Progenitor cell of endocrine pancreas (in vitro differentiated cells): ENCODE measurements around the gene RWDD1. TPM values are rescaled to one million over a fixed set of nuclear protein-coding genes. Genes with fewer than 3 reads are reported as not detected.
A peak's percentile ranks its signal among the peaks of the same experiment; 100 is the strongest.

Source experiments
- DNase-seq: peaks from one replicate; pipeline ENCODE4 v3.0.0; 2021; ENCODE audit warnings: low spot score; ENCODE audit not compliant: unreplicated experiment
- H3K27ac Mint-ChIP-seq: 2 replicates; pipeline ENCODE4 v1.8.0; 2021; ENCODE audit warnings: mild to moderate bottlenecking, moderate library complexity, mixed read lengths
- H3K27me3 Mint-ChIP-seq: 2 replicates; pipeline ENCODE4 v1.8.0; 2021; ENCODE audit warnings: mixed read lengths
- H3K36me3 Mint-ChIP-seq: 2 replicates; pipeline ENCODE4 v1.8.0; 2022; ENCODE audit warnings: mixed read lengths; ENCODE audit not compliant: insufficient read depth
- H3K4me1 Mint-ChIP-seq: 2 replicates; pipeline ENCODE4 v1.8.0; 2021; ENCODE audit warnings: low read depth, mixed read lengths
- H3K4me3 Mint-ChIP-seq: 2 replicates; pipeline ENCODE4 v1.8.0; 2021; ENCODE audit warnings: low read depth, mild to moderate bottlenecking, moderate library complexity, mixed read lengths
- H3K9me3 Mint-ChIP-seq: 2 replicates; pipeline ENCODE4 v1.8.0; 2021; ENCODE audit warnings: low read depth, mixed read lengths
- CTCF ChIP-seq: fragments of 200-600 bp; sonication (generic); IDR thresholded peaks from one replicate; pipeline ENCODE4 v1.5.0; 2021; ENCODE audit warnings: antibody characterized with exemption, mild to moderate bottlenecking; ENCODE audit not compliant: unreplicated experiment
- long read RNA-seq: library from polyadenylated mRNA; unstranded; transcript quantifications from one replicate; pipeline ENCODE4 v2.0.0, GENCODE V29; 2020
- total RNA-seq: library from RNA; stranded (reverse); gene quantifications from 2 replicates; pipeline ENCODE4 v1.2.1, GENCODE V29; 2021

RWDD1 gene
- total RNA-seq, result 35.8 and 36.2 TPM in 2 replicates
- long read RNA-seq, full-length matches to known transcripts, result 7 of 20 reads
- long read RNA-seq, partial matches to known transcripts, result 9 of 20 reads
- long read RNA-seq, other reads (novel, unspliced or antisense), result 4 of 20 reads

- DNase-seq, result peak; percentile 98
- Mint-ChIP-seq H3K9me3 (no peaks in the 10 kb centered on the region), H3K27me3 (peaks cover 7% of the 10 kb centered on the region), H3K4me1 (peaks cover 15% of the 10 kb centered on the region), H3K27ac (peak within 1 kb of the TSS; percentile 99), H3K36me3 (peaks cover 1% of the 10 kb centered on the region), H3K4me3 (peak within 1 kb of the TSS; percentile 92)
- no peak for TF ChIP-seq CTCF
These were observed at the start of gene RWDD1 for GRCh38 chr6:116570856-116571682. Gene RWDD1 (plus strand): TSS chr6:116571504. CDS start chr6:116571583, 79 bp downstream.

- no peak overlapping the region for H3K4me3 Mint-ChIP-seq
- H3K27me3 Mint-ChIP-seq, result peaks cover 4% of the 10 kb centered on the region
- no peaks in the 10 kb centered on the region for H3K36me3 Mint-ChIP-seq
- TF ChIP-seq CTCF, result no peak
- peaks cover 1% of the 10 kb centered on the region for H3K4me1 Mint-ChIP-seq
- H3K27ac Mint-ChIP-seq, result no peak overlapping the region
- H3K9me3 Mint-ChIP-seq, result no peaks in the 10 kb centered on the region
- no peak for DNase-seq
These were observed 48.4 kb upstream of the RWDD1 start for GRCh38 chr6:116522896-116523295.

- TF ChIP-seq CTCF, result no peak
- no peaks in the 10 kb centered on the region for H3K9me3 Mint-ChIP-seq
- H3K4me1 Mint-ChIP-seq, result peaks cover 9% of the 10 kb centered on the region
- H3K4me3 Mint-ChIP-seq, result no peak overlapping the region
- H3K27ac Mint-ChIP-seq, result no peak overlapping the region
- no peaks in the 10 kb centered on the region for H3K27me3 Mint-ChIP-seq
- DNase-seq, result no peak
- no peaks in the 10 kb centered on the region for H3K36me3 Mint-ChIP-seq
These were observed 47.1 kb upstream of the RWDD1 start for GRCh38 chr6:116524236-116524635.

GRCh38 chr6:116528133-116528532 is 43.2 kb upstream of the RWDD1 start:
- no peak for TF ChIP-seq CTCF
- Mint-ChIP-seq H3K36me3 (no peaks in the 10 kb centered on the region), H3K27me3 (peaks cover 3% of the 10 kb centered on the region), H3K4me3 (no peak overlapping the region), H3K27ac (no peak overlapping the region), H3K4me1 (peaks cover 27% of the 10 kb centered on the region), H3K9me3 (no peaks in the 10 kb centered on the region)
- DNase-seq, result no peak

- Mint-ChIP-seq H3K4me3 (no peak overlapping the region), H3K4me1 (peaks cover 29% of the 10 kb centered on the region), H3K9me3 (no peaks in the 10 kb centered on the region), H3K36me3 (no peaks in the 10 kb centered on the region), H3K27ac (no peak overlapping the region), H3K27me3 (peaks cover 3% of the 10 kb centered on the region)
- no peak for DNase-seq
- no peak for TF ChIP-seq CTCF
These were observed 42.5 kb upstream of the RWDD1 start for GRCh38 chr6:116528780-116529179.
